Left kidney (tissue), 8 donors: ENCODE data around the gene PYCARD. TPM values are rescaled to one million over a fixed set of nuclear protein-coding genes. Genes with fewer than 3 reads are reported as not detected.
"Not testable (repeated sequence)": the region's sequence is repeated elsewhere in the genome, so short reads cannot be mapped to it uniquely, and the experiment has no call there.

Experiments used
- DNase-seq: peaks from one replicate; pipeline ENCODE4 v3.0.0-alpha.2; 2013
- long read RNA-seq, 8 donors: transcript quantifications; one replicate each; lab custom pipeline, GENCODE V29; 2026
- polyA plus RNA-seq: library from polyadenylated mRNA; unstranded; fragments of 120-200 nt; gene quantifications from one replicate; pipeline ENCODE4 v1.2.1, GENCODE V29; 2013; ENCODE audit not compliant: insufficient read length

PYCARD gene
- 7.3 TPM for polyA plus RNA-seq
- long read RNA-seq, donor 1, transcript PYCARD-201 (3 exons, 990 nt): major isoform, 21 of 23 reads
- long read RNA-seq, donor 1, partial matches to known transcripts: 0 of 23 reads
- long read RNA-seq, donor 1, other reads (novel, unspliced or antisense): 0 of 23 reads
- long read RNA-seq, donor 2, transcript PYCARD-201 (3 exons, 990 nt): major isoform, 9 of 9 reads
- long read RNA-seq, donor 2, partial matches to known transcripts: 0 of 9 reads
- long read RNA-seq, donor 2, other reads (novel, unspliced or antisense): 0 of 9 reads
- long read RNA-seq, donor 3, transcript PYCARD-201 (3 exons, 990 nt): major isoform, 14 of 21 reads
- long read RNA-seq, donor 3, partial matches to known transcripts: 5 of 21 reads
- long read RNA-seq, donor 3, other reads (novel, unspliced or antisense): 0 of 21 reads
- long read RNA-seq, donor 4: 0 reads
- long read RNA-seq, donor 5, transcript PYCARD-201 (3 exons, 990 nt): major isoform, 16 of 20 reads
- long read RNA-seq, donor 5, partial matches to known transcripts: 0 of 20 reads
- long read RNA-seq, donor 5, other reads (novel, unspliced or antisense): 0 of 20 reads
- long read RNA-seq, donor 6, transcript PYCARD-201 (3 exons, 990 nt): major isoform, 14 of 18 reads
- long read RNA-seq, donor 6, partial matches to known transcripts: 0 of 18 reads
- long read RNA-seq, donor 6, other reads (novel, unspliced or antisense): 0 of 18 reads
- long read RNA-seq, donor 7, transcript PYCARD-201 (3 exons, 990 nt): major isoform, 19 of 21 reads
- long read RNA-seq, donor 7, partial matches to known transcripts: 0 of 21 reads
- long read RNA-seq, donor 7, other reads (novel, unspliced or antisense): 0 of 21 reads
- long read RNA-seq, donor 8, partial matches to known transcripts: 0 of 1 reads
- long read RNA-seq, donor 8, other reads (novel, unspliced or antisense): 0 of 1 reads

DNA sequence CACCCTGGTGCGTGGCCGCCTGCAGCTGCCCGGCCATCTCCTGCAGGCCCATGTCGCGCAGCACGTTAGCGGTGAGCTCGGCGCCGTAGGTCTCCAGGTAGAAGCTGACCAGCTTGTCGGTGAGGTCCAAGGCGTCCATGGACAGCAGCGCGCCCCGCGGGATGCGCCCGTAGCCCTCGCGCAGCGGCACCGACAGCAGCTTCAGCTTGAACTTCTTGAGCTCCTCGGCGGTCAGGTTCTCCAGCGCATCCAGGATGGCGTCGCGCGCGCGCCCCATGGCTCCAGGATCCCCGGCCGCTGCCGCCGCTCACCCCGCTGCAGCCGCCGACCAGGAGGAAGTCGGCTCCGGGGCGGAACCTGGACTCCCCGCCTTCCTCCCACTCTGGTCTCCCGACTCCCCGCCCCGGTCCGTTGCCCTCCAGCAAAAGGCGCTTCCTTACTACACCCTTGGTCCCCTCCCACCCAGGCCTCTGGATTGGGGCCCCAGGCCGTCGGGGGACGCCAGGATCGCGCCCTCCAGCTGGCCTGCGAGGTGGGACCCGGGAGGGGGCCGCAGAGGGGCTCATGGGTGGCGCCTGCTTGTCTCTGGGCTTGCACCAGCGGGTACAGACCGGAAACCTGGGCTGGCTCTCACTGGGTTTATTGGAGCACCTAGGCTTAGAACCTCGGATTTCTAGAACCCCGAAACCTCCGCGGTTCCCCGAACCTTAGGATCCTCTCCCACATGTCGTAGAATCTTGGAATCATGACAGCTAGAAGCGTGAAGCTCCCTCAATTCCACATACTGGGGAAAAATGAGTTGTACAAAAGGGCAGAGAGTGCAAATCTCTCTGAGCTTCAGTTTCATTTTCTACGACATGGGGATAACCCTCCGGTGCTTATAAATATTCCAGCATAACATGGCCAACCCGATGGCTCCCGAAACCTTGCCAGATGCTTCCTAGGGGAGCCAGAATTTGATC lies at the start of gene PYCARD:
Gene PYCARD (minus strand): TSS at position 347 of the 962 bp plus-strand sequence. CDS start 70 bp downstream, at position 277.
- no peak for DNase-seq

DNA sequence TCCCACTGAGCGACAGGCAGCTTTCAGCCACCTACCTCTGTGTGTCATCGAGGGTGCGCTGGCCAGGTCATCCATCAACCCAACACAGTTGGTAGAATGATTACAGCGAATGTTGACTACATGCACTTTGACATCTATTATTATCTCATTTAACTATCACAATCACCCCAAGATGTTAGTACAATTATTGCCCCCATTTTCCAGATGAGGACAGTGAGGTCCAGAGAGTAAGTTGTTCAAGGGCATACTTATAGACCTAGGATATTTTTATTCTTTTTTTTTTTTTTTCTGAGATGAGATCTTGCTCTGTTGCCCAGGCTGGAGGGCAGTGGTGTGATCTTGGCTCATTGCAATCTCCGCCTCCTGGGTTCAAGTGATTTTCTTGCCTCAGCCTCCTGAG lies 48.9 kb upstream of the PYCARD start:
- DNase-seq: no peak

- no peak for DNase-seq
These were observed 48.3 kb upstream of the PYCARD start for GRCh38 chr16:31250782-31251384.

DNA sequence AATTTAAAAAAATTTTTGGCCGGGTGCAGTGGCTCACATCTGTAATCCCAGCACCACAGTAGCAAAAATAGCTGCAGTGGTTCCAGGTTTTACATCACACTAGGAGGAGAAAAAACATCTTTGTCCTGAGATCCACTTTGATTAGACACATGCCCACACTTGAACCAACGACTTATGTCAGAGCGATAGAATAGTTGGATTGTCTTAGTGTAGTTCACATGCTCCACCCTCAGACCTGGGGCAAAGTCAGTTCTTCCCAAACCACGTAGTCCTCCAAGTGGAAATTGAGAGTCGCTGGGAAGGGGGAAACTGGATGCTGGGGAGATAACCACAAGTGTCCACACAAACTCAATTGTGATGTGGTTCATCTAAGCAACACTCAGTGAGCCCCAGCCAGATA lies 45.8 kb upstream of the PYCARD start:
- no peak for DNase-seq

DNA sequence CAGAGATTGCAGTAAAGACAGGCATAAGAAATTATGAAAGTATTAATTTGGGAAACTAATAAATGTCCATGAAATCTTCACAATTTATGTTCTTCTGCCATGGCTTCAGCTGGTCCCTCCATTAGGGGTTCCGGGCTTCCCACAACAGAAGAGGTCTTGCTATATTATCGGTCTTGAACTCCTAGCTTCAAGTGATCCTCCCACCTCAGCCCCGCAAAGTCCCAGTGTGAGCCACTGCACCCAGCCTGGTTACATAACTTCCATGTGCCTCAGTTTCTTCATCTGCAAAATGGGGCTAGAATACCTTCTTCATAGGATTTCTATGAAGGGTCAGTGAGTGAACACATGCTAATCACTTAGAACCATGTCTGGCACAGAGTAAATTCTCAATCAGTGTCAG lies 43.7 kb upstream of the PYCARD start:
- no peak for DNase-seq

DNA sequence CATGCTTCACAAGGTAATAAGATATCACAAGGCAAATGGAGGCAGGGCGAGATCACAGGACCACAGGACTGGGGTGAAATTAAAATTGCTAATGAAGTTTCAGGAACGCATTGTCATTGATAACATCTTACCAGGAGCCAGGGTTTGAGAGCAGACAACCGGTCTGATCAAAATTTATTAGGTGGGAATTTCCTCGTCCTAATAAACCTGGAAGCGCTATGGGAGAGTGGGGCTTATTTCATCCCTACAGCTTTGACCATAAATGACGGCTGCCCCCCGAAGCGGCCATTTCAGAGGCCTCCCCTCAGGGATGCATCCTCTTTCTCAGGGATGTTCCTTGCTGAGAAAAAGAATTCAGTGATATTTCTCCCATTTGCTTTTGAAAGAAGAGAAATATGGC lies 43.0 kb upstream of the PYCARD start:
- not testable (repeated sequence) for DNase-seq

GRCh38 chr16:31243734-31244670 lies 41.4 kb upstream of the PYCARD start:
- no peak for DNase-seq

DNA sequence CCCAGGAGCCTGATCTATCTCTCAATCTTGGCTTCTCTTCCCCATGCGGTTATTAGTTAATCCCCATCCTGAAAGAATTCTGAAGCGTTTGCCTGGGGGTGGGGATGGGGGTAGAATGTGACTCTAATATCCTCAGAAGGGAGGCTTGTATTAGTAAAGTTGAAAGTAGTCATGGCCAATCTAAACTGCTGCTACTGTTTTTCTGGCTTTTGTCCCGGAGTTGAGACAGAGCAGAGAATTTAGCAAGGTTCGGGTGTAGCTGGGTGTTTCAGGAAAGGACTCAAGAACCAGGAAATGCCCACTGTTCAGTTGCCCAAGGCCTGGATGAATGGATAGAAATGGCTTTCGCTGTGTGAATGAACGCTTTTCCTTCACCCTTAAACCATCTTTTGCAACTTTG lies 39.6 kb upstream of the PYCARD start:
- DNase-seq: no peak

- no peak for DNase-seq
These were observed 35.5 kb upstream of the PYCARD start for GRCh38 chr16:31238041-31238440.

DNA sequence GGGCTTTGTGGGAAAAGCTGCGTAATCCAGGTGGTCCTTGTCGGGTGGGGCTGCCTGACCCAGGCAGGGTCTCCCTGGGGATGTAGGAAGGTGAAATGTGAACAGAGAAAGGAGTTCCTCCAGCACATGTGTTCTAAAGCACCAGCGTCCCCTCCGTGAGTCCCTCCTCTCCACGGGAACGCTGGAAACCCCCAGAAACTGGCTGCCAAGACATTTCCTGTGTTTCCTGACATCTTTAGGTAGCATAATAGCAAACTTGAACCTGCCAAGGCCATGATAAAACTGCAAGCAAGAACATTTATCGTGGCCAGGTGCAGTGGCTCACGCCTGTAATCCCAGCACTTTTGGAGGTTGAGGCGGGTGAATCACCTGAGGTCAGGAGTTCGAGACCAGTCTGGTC lies 26.9 kb upstream of the PYCARD start:
- no peak for DNase-seq

GRCh38 chr16:31228206-31228605 lies 25.6 kb upstream of the PYCARD start:
- no peak for DNase-seq

DNA sequence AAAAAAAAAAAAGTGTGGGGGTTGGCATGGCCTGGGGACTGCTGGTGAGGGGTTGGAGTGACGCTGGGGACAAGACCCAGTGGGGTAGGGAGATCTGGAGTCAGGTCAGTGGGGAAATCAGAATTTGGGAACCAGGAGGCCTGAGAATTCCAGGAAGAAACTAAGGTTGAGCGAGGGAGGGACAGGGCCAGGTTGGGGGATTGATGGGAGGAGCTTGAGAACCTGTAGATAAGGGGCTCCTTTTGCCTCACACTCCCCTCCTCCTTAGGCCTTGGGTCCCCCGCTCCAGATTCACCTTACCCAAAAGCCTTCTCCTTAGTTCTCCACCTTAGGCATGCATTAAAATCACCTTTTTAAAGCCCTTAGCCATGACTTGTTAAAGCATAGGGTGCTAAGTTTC lies 22.6 kb upstream of the PYCARD start:
- DNase-seq: no peak

DNA sequence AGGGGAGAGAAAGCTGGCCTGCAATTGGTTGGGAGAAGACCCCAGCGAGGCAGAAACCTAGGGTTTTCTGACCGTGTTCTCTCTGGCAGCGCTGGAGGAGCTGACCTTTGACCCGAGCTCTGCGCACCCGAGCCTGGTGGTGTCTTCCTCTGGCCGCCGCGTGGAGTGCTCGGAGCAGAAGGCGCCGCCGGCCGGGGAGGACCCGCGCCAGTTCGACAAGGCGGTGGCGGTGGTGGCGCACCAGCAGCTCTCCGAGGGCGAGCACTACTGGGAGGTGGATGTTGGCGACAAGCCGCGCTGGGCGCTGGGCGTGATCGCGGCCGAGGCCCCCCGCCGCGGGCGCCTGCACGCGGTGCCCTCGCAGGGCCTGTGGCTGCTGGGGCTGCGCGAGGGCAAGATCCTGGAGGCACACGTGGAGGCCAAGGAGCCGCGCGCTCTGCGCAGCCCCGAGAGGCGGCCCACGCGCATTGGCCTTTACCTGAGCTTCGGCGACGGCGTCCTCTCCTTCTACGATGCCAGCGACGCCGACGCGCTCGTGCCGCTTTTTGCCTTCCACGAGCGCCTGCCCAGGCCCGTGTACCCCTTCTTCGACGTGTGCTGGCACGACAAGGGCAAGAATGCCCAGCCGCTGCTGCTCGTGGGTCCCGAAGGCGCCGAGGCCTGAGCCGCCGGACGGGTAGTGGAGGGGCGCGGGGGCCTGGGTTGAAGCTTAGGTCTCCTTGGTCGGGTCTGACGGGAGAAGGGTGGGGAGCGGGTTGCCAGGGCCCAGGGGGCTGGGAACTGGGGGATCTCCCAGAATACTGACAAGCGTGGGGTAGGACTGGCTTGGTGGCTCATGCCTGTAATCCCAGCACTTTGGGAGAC lies 21.8 kb upstream of the PYCARD start:
- no peak for DNase-seq

- DNase-seq: no peak
These were observed 20.5 kb upstream of the PYCARD start for GRCh38 chr16:31223044-31223443.

DNA sequence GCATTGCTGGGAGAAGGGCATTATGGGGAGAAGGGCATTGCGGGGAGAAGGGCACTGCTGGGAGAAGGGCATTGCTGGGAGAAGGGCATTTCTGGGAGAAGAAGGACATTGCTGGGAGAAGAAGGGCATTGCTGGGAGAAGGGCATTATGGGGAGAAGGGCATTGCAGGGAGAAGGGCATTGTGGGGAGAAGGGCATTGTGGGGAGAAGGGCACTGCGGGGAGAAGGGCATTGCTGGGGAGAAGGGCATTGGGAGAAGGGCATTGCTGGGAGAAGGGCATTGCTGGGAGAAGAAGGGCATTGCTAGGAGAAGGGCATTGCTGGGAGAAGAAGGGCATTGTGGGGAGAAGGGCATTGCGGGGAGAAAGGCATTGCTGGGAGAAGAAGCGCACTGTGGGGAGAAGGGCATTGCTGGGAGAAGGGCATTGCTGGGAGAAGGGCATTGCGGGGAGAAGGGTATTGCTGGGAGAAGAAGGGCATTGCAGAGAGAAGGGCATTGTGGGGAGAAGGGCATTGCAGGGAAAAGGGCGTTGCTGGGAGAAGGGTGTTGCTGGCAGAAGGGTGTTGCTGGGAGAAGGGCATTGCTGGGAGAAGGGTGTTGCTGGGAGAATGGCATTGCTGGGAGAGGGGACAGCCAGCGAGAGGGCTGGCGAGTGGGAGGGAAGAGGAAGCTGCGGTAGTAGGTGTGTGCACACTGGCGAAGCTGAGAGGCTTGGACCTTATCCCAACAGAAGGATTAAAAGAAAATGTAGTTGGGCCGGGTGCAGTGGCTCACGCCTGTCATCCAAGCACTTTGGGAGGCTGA lies 19.0 kb upstream of the PYCARD start:
- no peak for DNase-seq

- DNase-seq: no peak
These were observed 16.7 kb upstream of the PYCARD start for GRCh38 chr16:31219154-31219741.

- no peak for DNase-seq
These were observed 14.6 kb upstream of the PYCARD start for GRCh38 chr16:31217136-31217530.
